ENCODE data around the gene PLD5. TPM values are rescaled to one million over a fixed set of nuclear protein-coding genes. Genes with fewer than 3 reads are reported as not detected.
A peak's percentile ranks its signal among the peaks of the same experiment; 100 is the strongest.
"Not testable (repeated sequence)": the region's sequence is repeated elsewhere in the genome, so short reads cannot be mapped to it uniquely, and the experiment has no call there.

The PLD5 gene
- total and polyA plus RNA-seq, 2 donors: 0.16 to 0.58 TPM

GRCh38 chr1:242459740-242460139, 64.8 kb downstream of the PLD5 start:
- DNase-seq (ENCODE audit: extremely low spot score); H3K4me1 ChIP-seq (ENCODE audit: insufficient read depth); H3K4me3 ChIP-seq (ENCODE audit: low read depth, low read length); H3K27ac ChIP-seq (ENCODE audit: low read depth); H3K36me3 ChIP-seq (ENCODE audit: insufficient read depth): not testable (repeated sequence)
- WGBS: 42% methylated on average over 5 of the region's 5 CpGs

GRCh38 chr1:242456726-242457269, 67.7 kb downstream of the PLD5 start:
- H3K4me3 ChIP-seq (ENCODE audit: low read depth, low read length): no peak overlapping the region
- no peak overlapping the region for H3K27ac ChIP-seq (ENCODE audit: low read depth)
- no peaks in the 10 kb centered on the region for H3K4me1 ChIP-seq (ENCODE audit: insufficient read depth)
- 38% methylated on average over 11 of the region's 11 CpGs for WGBS
- no peaks in the 10 kb centered on the region for H3K36me3 ChIP-seq (ENCODE audit: insufficient read depth)
- DNase-seq (ENCODE audit: extremely low spot score): no peak

GRCh38 chr1:242455052-242455361, 69.5 kb downstream of the PLD5 start:
- no peaks in the 10 kb centered on the region for H3K4me1 ChIP-seq (ENCODE audit: insufficient read depth)
- H3K36me3 ChIP-seq (ENCODE audit: insufficient read depth): no peaks in the 10 kb centered on the region
- H3K27ac ChIP-seq (ENCODE audit: low read depth): no peak overlapping the region
- WGBS: 0% methylated on average over 1 of the region's 1 CpG
- DNase-seq (ENCODE audit: extremely low spot score): no peak
- no peak overlapping the region for H3K4me3 ChIP-seq (ENCODE audit: low read depth, low read length)

DNA sequence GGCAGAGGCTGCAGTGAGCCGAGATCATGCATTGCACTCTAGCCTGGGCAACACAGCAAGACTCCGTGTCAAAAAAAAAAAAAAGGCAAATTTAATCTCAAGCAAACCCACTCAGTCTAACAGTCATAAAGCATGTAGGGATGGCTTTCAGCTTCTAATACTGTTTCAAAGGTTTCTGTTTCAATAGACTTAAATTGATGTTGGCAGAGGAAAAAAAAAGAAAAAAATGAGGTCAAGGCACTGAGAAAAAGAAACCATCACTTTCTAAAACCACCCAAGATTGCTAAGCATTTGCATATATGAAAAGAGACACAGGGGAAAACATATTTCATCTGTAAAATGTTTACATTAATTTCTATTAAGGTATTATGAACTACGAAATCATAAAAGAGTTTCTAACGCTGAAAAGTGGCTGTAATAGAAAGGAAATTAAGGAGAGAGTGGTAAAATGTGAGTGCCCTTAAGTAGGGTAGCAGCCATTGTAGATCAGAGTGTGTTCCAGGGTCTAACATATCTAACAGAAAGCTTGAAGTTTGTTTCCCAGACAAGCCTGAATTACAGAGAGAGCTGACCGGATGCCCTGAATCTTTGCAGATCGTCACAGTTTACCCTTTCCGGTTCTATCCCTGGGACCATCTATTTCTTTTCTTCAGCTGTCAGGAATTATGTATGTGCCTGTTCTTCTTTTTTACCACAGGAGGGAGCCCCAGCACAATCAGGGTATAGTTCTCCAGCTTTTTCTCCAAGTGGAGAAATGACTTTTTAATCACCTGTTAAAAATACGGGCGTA, 70.0 kb downstream of the PLD5 start:
- 34% methylated on average over 9 of the region's 9 CpGs for WGBS
- H3K27ac ChIP-seq (ENCODE audit: low read depth): no peak overlapping the region
- H3K4me3 ChIP-seq (ENCODE audit: low read depth, low read length): no peak overlapping the region
- no peaks in the 10 kb centered on the region for H3K36me3 ChIP-seq (ENCODE audit: insufficient read depth)
- H3K4me1 ChIP-seq (ENCODE audit: insufficient read depth): no peaks in the 10 kb centered on the region
- peak; percentile 21 for DNase-seq (ENCODE audit: extremely low spot score)

DNA sequence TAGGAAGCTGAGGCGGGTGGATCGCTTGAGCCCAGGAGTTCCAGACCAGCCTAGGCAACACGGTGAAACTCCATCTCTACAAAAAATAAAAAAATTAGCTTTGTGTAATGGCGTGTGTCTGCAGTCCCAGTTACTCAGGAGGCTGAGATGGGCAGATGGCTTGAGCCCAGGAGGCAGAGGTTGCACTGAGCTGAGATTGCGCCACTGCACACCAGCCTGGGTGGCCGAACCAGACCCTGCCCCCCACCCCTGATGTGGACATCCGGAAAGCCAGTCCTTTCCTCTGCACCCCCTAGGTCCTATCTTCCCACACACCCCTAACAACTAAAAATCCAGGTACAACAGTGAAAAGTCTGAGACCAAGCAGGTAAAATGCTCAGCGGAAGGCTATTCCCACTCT, 71.9 kb downstream of the PLD5 start:
- Histone ChIP-seq H3K4me1 (ENCODE audit: insufficient read depth) (no peaks in the 10 kb centered on the region), H3K36me3 (ENCODE audit: insufficient read depth) (no peaks in the 10 kb centered on the region), H3K27ac (ENCODE audit: low read depth) (no peak overlapping the region), H3K4me3 (ENCODE audit: low read depth, low read length) (no peak overlapping the region)
- DNase-seq (ENCODE audit: extremely low spot score): no peak
- 81% methylated on average over 8 of the region's 8 CpGs for WGBS

DNA sequence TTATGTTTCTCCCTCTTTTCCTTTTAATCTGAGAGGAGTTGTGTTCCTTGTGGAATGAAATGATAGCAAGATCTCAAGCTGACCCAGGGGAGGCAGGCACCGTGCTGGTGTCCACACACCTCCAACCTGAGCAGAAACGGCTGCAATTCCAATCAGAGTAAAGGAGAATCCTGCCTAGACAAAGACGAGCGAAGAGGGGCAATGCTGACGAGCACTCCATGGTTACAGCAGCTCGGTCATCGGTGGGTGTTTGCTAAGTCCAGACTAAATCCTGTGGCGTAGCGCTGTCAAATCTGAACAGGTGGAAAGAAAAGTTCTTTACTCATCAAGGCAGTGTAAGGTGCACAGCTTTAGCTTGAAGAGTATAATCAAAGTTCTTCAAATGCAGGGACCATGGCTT, 74.8 kb downstream of the PLD5 start:
- WGBS: 64% methylated on average over 9 of the region's 9 CpGs
- no peak overlapping the region for H3K27ac ChIP-seq (ENCODE audit: low read depth)
- H3K36me3 ChIP-seq (ENCODE audit: insufficient read depth): no peaks in the 10 kb centered on the region
- no peak overlapping the region for H3K4me3 ChIP-seq (ENCODE audit: low read depth, low read length)
- H3K4me1 ChIP-seq (ENCODE audit: insufficient read depth): no peaks in the 10 kb centered on the region
- DNase-seq (ENCODE audit: extremely low spot score): no peak

DNA sequence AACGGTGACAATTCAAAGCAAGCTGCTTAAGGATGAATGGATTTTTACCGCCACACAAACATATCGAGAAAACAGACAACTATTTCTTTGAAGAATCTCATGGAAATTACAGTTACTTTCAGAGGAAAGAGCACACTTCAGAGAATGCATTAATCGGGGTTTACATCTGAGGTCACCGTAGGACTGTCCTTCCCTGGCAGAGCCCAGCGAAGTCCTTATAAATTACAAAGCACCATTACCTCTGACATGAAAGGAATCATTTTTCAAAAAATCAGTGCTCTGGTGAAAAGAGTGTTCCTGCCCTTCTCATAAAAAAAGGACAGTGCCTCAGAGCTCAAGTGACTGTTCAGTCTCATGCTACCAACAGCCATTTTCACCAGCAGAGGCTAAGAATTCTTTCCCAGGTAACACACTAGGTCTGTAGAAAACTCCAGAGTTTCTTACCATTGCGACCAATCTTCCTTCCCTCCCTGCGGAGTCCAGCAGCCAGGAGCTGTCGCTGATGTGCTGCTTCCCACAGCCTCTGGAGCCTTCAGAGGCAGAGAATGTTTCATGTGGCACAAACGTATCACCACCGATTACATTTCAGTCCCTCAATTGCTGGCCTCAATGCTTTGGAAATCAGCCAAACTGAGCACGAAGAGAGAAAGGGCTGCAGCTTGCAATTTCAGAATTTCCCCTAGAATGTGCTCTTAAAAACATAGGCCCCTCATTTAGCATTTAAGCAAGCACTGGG, 75.4 kb downstream of the PLD5 start:
- WGBS: 23% methylated on average over 12 of the region's 12 CpGs
- no peaks in the 10 kb centered on the region for H3K4me1 ChIP-seq (ENCODE audit: insufficient read depth)
- no peak overlapping the region for H3K4me3 ChIP-seq (ENCODE audit: low read depth, low read length)
- H3K27ac ChIP-seq (ENCODE audit: low read depth): no peak overlapping the region
- no peaks in the 10 kb centered on the region for H3K36me3 ChIP-seq (ENCODE audit: insufficient read depth)
- no peak for DNase-seq (ENCODE audit: extremely low spot score)

- H3K4me1 ChIP-seq (ENCODE audit: insufficient read depth): no peaks in the 10 kb centered on the region
- DNase-seq (ENCODE audit: extremely low spot score): no peak
- no peak overlapping the region for H3K27ac ChIP-seq (ENCODE audit: low read depth)
- no peak overlapping the region for H3K4me3 ChIP-seq (ENCODE audit: low read depth, low read length)
- no peaks in the 10 kb centered on the region for H3K36me3 ChIP-seq (ENCODE audit: insufficient read depth)
- 33% methylated on average over 7 of the region's 7 CpGs for WGBS
These were observed 76.8 kb downstream of the PLD5 start for GRCh38 chr1:242447689-242448088.

DNA sequence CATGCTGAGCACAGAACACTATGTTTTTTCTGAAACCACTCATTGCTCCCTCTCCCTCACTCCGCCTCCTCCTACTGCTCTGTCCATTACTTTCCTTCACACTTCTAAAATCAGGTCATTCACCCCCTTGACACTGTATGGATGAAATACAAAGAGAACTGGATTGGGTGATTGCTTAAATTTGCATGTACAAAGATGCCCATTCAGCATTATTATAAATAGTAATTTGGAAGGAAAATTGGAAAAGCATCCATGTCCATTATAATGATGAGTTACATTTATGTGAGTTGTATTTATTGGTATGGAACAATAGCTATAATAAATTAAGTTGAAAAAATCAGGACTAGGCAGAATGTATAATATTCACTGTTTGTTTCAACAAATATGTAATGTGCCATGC, 83.7 kb downstream of the PLD5 start:
- Histone ChIP-seq H3K4me3 (ENCODE audit: low read depth, low read length) (no peak overlapping the region), H3K4me1 (ENCODE audit: insufficient read depth) (no peaks in the 10 kb centered on the region)
- whole genome bisulfite sequencing: 75% methylated on average over 1 of the region's 1 CpG

GRCh38 chr1:242435200-242435599, 89.3 kb downstream of the PLD5 start:
- no peak for DNase-seq (ENCODE audit: extremely low spot score)

More for the DNA sequence above, 83.7 kb downstream of the PLD5 start:
- no peak for DNase-seq (ENCODE audit: extremely low spot score)
- no peak overlapping the region for H3K27ac ChIP-seq (ENCODE audit: low read depth)
- H3K36me3 ChIP-seq (ENCODE audit: insufficient read depth): no peaks in the 10 kb centered on the region

GRCh38 chr1:242432491-242433095, 91.9 kb downstream of the PLD5 start:
- 62% methylated on average over 6 of the region's 6 CpGs for WGBS
- Histone ChIP-seq H3K4me3 (ENCODE audit: low read depth, low read length) (no peak overlapping the region), H3K27ac (ENCODE audit: low read depth) (no peak overlapping the region), H3K4me1 (ENCODE audit: insufficient read depth) (no peaks in the 10 kb centered on the region), H3K36me3 (ENCODE audit: insufficient read depth) (no peaks in the 10 kb centered on the region)
- DNase-seq (ENCODE audit: extremely low spot score): no peak

More at GRCh38 chr1:242435200-242435599, 89.3 kb downstream of the PLD5 start:
- H3K4me1 ChIP-seq (ENCODE audit: insufficient read depth): no peaks in the 10 kb centered on the region
- 78% methylated on average over 2 of the region's 2 CpGs for WGBS
- H3K36me3 ChIP-seq (ENCODE audit: insufficient read depth): no peaks in the 10 kb centered on the region
- no peak overlapping the region for H3K4me3 ChIP-seq (ENCODE audit: low read depth, low read length)
- no peak overlapping the region for H3K27ac ChIP-seq (ENCODE audit: low read depth)

DNA sequence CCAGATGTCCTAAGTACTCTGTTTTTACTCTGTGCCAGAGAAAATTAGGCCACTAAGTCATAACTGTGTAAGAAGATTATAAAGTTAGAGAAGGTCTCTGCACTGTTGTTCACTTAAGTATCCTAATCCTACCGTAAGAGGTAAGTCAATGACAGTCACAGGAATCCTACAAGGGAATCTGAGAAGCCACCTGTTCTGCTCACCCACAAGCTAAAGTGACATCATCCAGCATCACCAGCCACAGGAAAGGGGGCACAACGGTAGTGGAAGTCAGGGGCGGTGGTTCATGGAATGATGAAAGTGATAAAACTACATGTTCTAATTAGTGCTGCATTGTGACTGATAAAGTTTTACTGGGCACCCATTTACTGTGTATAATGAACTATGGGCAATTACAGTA, 92.7 kb downstream of the PLD5 start:
- 88% methylated on average over 3 of the region's 3 CpGs for WGBS
- no peaks in the 10 kb centered on the region for H3K36me3 ChIP-seq (ENCODE audit: insufficient read depth)
- no peak for DNase-seq (ENCODE audit: extremely low spot score)
- H3K4me3 ChIP-seq (ENCODE audit: low read depth, low read length): no peak overlapping the region
- no peak overlapping the region for H3K27ac ChIP-seq (ENCODE audit: low read depth)
- no peaks in the 10 kb centered on the region for H3K4me1 ChIP-seq (ENCODE audit: insufficient read depth)

- DNase-seq (ENCODE audit: extremely low spot score): no peak
- no peak overlapping the region for H3K27ac ChIP-seq (ENCODE audit: low read depth)
- no peaks in the 10 kb centered on the region for H3K36me3 ChIP-seq (ENCODE audit: insufficient read depth)
- H3K4me3 ChIP-seq (ENCODE audit: low read depth, low read length): no peak overlapping the region
- 78% methylated on average over 4 of the region's 4 CpGs for WGBS
- H3K4me1 ChIP-seq (ENCODE audit: insufficient read depth): no peaks in the 10 kb centered on the region
These were observed 93.5 kb downstream of the PLD5 start for GRCh38 chr1:242430956-242431355.
